Smooth muscle cell (in vitro differentiated cells): ENCODE data around the gene XRCC6. TPM values are rescaled to one million over a fixed set of nuclear protein-coding genes. Genes with fewer than 3 reads are reported as not detected.

Experiments used
- DNase-seq: peaks from one replicate; lab custom pipeline; 2025; ENCODE audit not compliant: unreplicated experiment; lab: John Stamatoyannopoulos, UW
- H2AFZ ChIP-seq: fragments of 200-600 bp; sonication (generic); 2 replicates; pipeline ENCODE4 v1.6.0; 2016; ENCODE audit warnings: antibody characterized with exemption, low read depth, mild to moderate bottlenecking
- H3F3A ChIP-seq: fragments of 200-600 bp; sonication (generic); 2 replicates; pipeline ENCODE4 v1.6.0; 2017; ENCODE audit warnings: antibody characterized with exemption, low read depth
- H3K27ac ChIP-seq: fragments of 200-600 bp; sonication (generic); 2 replicates; pipeline ENCODE4 v1.5.1; 2016; ENCODE audit warnings: low read depth, mild to moderate bottlenecking
- H3K27me3 ChIP-seq: fragments of 200-600 bp; sonication (generic); 2 replicates; pipeline ENCODE4 v1.6.1; 2016; ENCODE audit warnings: low read depth, mild to moderate bottlenecking
- H3K36me3 ChIP-seq: fragments of 200-600 bp; sonication (generic); 2 replicates; pipeline ENCODE4 v1.5.1; 2016; ENCODE audit warnings: low read depth
- H3K4me1 ChIP-seq: fragments of 200-600 bp; sonication (generic); 2 replicates; pipeline ENCODE4 v1.5.1; 2016; ENCODE audit warnings: low read depth
- H3K4me2 ChIP-seq: fragments of 200-600 bp; sonication (generic); 2 replicates; pipeline ENCODE4 v1.6.0; 2016; ENCODE audit warnings: mild to moderate bottlenecking
- H3K4me3 ChIP-seq: fragments of 200-600 bp; sonication (generic); 2 replicates; pipeline ENCODE4 v1.5.1; 2016; ENCODE audit warnings: mild to moderate bottlenecking
- H3K79me2 ChIP-seq: fragments of 200-600 bp; sonication (generic); 2 replicates; pipeline ENCODE4 v1.6.0; 2016; ENCODE audit warnings: low read depth, mild to moderate bottlenecking
- H3K9ac ChIP-seq: fragments of 200-600 bp; sonication (generic); 2 replicates; pipeline ENCODE4 v1.6.0; 2016; ENCODE audit warnings: low read depth
- H3K9me3 ChIP-seq: fragments of 200-600 bp; sonication (generic); replicated peaks from 2 replicates; pipeline ENCODE4 v1.5.1; 2016; ENCODE audit warnings: low read depth
- H4K20me1 ChIP-seq: fragments of 200-600 bp; sonication (generic); 2 replicates; pipeline ENCODE4 v1.6.0; 2016; ENCODE audit warnings: low read depth
- CTCF ChIP-seq: fragments of 200-600 bp; sonication (generic); IDR thresholded peaks from 2 replicates; pipeline ENCODE4 v1.5.1; 2017; ENCODE audit warnings: borderline replicate concordance, mild to moderate bottlenecking, antibody characterized with exemption; ENCODE audit not compliant: insufficient read depth, poor library complexity, severe bottlenecking
- whole genome bisulfite sequencing: methylation state at CpG from one replicate; pipeline ENCODE4 v1.1.7; 2016; ENCODE audit warnings: low lambda C conversion rate; 5-methylcytosine and 5-hydroxymethylcytosine counted together
- polyA plus RNA-seq: library from polyadenylated mRNA; unstranded; fragments of >200 nt; fragmentation: Nextera tagmentation; extraction: Ambion mirVana; gene quantifications from 2 replicates; pipeline ENCODE4 v1.2.1, GENCODE V29; 2016
- total RNA-seq: library from RNA; depleted of rRNA; stranded (reverse); fragments of >200 nt; gene quantifications from 2 replicates; pipeline ENCODE4 v1.2.3, GENCODE V29; 2014

XRCC6 gene
- total and polyA plus RNA-seq, 2 experiments from 2014 or later, result 186 to 264 TPM

GRCh38 chr22:41687901-41688364 lies 66.8 kb downstream of the XRCC6 start:
- WGBS, result 2% methylated on average over 20 of the region's 20 CpGs
- H3K27ac ChIP-seq, result peak overlapping the region; percentile 88
- no peak for DNase-seq

GRCh38 chr22:41688365-41689211 lies 67.5 kb downstream of the XRCC6 start, which contains the start of gene SNU13:
SNU13 (minus strand) TSS chr22:41688867; CDS start chr22:41688796, 71 bp downstream.
- H4K20me1 ChIP-seq, result peaks cover 25% of the 10 kb centered on the region
- H3K27ac ChIP-seq, result peak within 1 kb of the TSS; percentile 88
- no peak for TF ChIP-seq CTCF
- no peaks in the 10 kb centered on the region for H3K9me3 ChIP-seq
- peak within 1 kb of the TSS; percentile 79 for H3K9ac ChIP-seq
- 4% methylated on average over 62 of the region's 62 CpGs for WGBS
- H3K79me2 ChIP-seq, result peaks cover 47% of the 10 kb centered on the region
- peaks cover 10% of the 10 kb centered on the region for H3K4me1 ChIP-seq
- peak within 1 kb of the TSS; percentile 77 for H3K4me3 ChIP-seq
- H3F3A ChIP-seq, result no peaks in the 10 kb centered on the region
- peak; percentile 70 for DNase-seq
- peak within 1 kb of the TSS; percentile 94 for H3K4me2 ChIP-seq
- no peaks in the 10 kb centered on the region for H3K27me3 ChIP-seq
- no peaks in the 10 kb centered on the region for H3K36me3 ChIP-seq
- H2AFZ ChIP-seq, result peak within 1 kb of the TSS; percentile 76

More at GRCh38 chr22:41687901-41688364, 66.8 kb downstream of the XRCC6 start:
- TF ChIP-seq CTCF, result no peak
- peak overlapping the region; percentile 79 for H3K9ac ChIP-seq
- no peaks in the 10 kb centered on the region for H3K27me3 ChIP-seq
- peaks cover 26% of the 10 kb centered on the region for H4K20me1 ChIP-seq
- peaks cover 53% of the 10 kb centered on the region for H3K79me2 ChIP-seq
- H3K4me1 ChIP-seq, result peaks cover 10% of the 10 kb centered on the region
- no peaks in the 10 kb centered on the region for H3K36me3 ChIP-seq
- H3K4me3 ChIP-seq, result peak overlapping the region; percentile 77
- H3F3A ChIP-seq, result no peaks in the 10 kb centered on the region
- peak overlapping the region; percentile 76 for H2AFZ ChIP-seq
- no peaks in the 10 kb centered on the region for H3K9me3 ChIP-seq
- peak overlapping the region; percentile 94 for H3K4me2 ChIP-seq

GRCh38 chr22:41690476-41690875 lies 69.4 kb downstream of the XRCC6 start:
- 93% methylated on average over 3 of the region's 3 CpGs for WGBS

More at GRCh38 chr22:41690476-41690875, 69.4 kb downstream of the XRCC6 start:
- Histone ChIP-seq H4K20me1 (peaks cover 13% of the 10 kb centered on the region), H3K9ac (no peak overlapping the region), H3K4me1 (peaks cover 10% of the 10 kb centered on the region), H3K27me3 (no peaks in the 10 kb centered on the region), H3K4me3 (no peak overlapping the region), H3K79me2 (peaks cover 28% of the 10 kb centered on the region), H3F3A (no peaks in the 10 kb centered on the region), H3K36me3 (no peaks in the 10 kb centered on the region), H2AFZ (no peak overlapping the region), H3K9me3 (no peaks in the 10 kb centered on the region), H3K4me2 (no peak overlapping the region), H3K27ac (no peak overlapping the region)
- no peak for TF ChIP-seq CTCF
- DNase-seq, result no peak
